GM06990 (cell line): Measurements from ENCODE around the gene EIF4B.

Experiments used
- DNase-seq: peaks from one replicate; pipeline ENCODE4 v3.0.0-alpha.2; 2011; ENCODE audit not compliant: insufficient read length; ENCODE audit errors: extremely low read depth
- H3K27me3 ChIP-seq: replicated peaks from 2 replicates; pipeline ENCODE4 v1.6.0; 2011; ENCODE audit warnings: low read length; ENCODE audit not compliant: control insufficient read depth, insufficient read depth
- H3K36me3 ChIP-seq: 2 replicates; pipeline ENCODE4 v1.5.1; 2011; ENCODE audit warnings: low read length; ENCODE audit not compliant: control insufficient read depth, insufficient read depth
- H3K4me3 ChIP-seq: replicated peaks from 2 replicates; pipeline ENCODE4 v1.5.1; 2011; ENCODE audit warnings: low read depth, mild to moderate bottlenecking, control low read depth, low read length
- CTCF ChIP-seq: IDR thresholded peaks from 2 replicates; pipeline ENCODE4 v1.5.1; 2011; ENCODE audit warnings: low read length, control low read depth, mild to moderate bottlenecking, inconsistent platforms; ENCODE audit not compliant: insufficient read depth, poor library complexity, severe bottlenecking

Gene EIF4B

GRCh38 chr12:53067993-53068770 lies 61.9 kb downstream of the EIF4B start:
- no peak for TF ChIP-seq CTCF
- H3K27me3 ChIP-seq, result no peaks in the 10 kb centered on the region
- H3K36me3 ChIP-seq, result peaks cover 19% of the 10 kb centered on the region
- H3K4me3 ChIP-seq, result no peak overlapping the region
- DNase-seq, result no peak

- no peaks in the 10 kb centered on the region for H3K27me3 ChIP-seq
- no peak for DNase-seq
- H3K36me3 ChIP-seq, result peaks cover 21% of the 10 kb centered on the region
- H3K4me3 ChIP-seq, result no peak overlapping the region
- no peak for TF ChIP-seq CTCF
Measured at GRCh38 chr12:53068811-53069585, 62.7 kb downstream of the EIF4B start.

GRCh38 chr12:53069621-53070410 lies 63.6 kb downstream of the EIF4B start:
- TF ChIP-seq CTCF, result no peak
- Histone ChIP-seq H3K27me3 (no peaks in the 10 kb centered on the region), H3K4me3 (no peak overlapping the region), H3K36me3 (peaks cover 24% of the 10 kb centered on the region)
- no peak for DNase-seq

- no peak for DNase-seq
- no peak for TF ChIP-seq CTCF
- no peaks in the 10 kb centered on the region for H3K27me3 ChIP-seq
- no peak overlapping the region for H3K4me3 ChIP-seq
- H3K36me3 ChIP-seq, result peaks cover 21% of the 10 kb centered on the region
Measured at GRCh38 chr12:53070877-53071492, 64.7 kb downstream of the EIF4B start.
